ENCODE measurements around the gene ZNF214. TPM values are rescaled to one million over a fixed set of nuclear protein-coding genes. Genes with fewer than 3 reads are reported as not detected.
"Not testable (repeated sequence)": the region's sequence is repeated elsewhere in the genome, so short reads cannot be mapped to it uniquely, and the experiment has no call there.

Gene ZNF214
- total and polyA plus RNA-seq, 2 experiments from 2014 or later, result 3.4 to 5.0 TPM

DNA sequence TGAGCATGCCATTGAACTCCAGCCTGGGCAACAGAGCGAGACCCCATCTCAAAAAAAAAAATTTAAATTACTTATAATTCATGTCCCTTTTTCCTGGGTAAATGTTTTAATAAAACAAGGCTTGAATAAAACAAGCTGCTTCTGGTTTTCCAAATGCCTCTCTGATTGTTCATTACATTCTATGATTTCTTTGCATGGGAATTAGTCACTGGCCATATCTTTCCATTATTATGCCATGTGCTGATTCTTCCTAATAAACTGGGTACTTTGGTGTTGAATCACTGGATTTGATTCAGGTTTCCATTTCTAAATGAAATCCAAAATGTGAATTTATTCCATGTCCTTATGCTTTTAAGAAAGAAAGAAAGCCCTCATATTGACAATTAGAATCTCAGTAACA lies 51.3 kb downstream of the ZNF214 start:
- no peaks in the 10 kb centered on the region for H3K9me2 ChIP-seq (replicated peaks; ENCODE audit: insufficient read depth)
- DNase-seq (ENCODE audit: low spot score), result no peak
- no peaks in the 10 kb centered on the region for H3K4me1 ChIP-seq (ENCODE audit: insufficient read depth)
- no peaks in the 10 kb centered on the region for H3K79me2 ChIP-seq
- no peaks in the 10 kb centered on the region for H3K36me3 ChIP-seq (replicated peaks; ENCODE audit: insufficient read depth, low read depth)
- no peak overlapping the region for H3K4me3 ChIP-seq
- H3K27ac ChIP-seq, result no peak overlapping the region
- H2AFZ ChIP-seq, result no peak overlapping the region
- no peaks in the 10 kb centered on the region for H3K9me3 ChIP-seq (ENCODE audit: low read depth)
- H3K27me3 ChIP-seq, result no peaks in the 10 kb centered on the region
- TF ChIP-seq EZH2 (IDR thresholded peaks at IDR 0.05; ENCODE audit: borderline replicate concordance) (no peak), EZH2phosphoT487 (IDR thresholded peaks at IDR 0.05; ENCODE audit: low read depth, severe bottlenecking, unreplicated experiment) (no peak)
- TF ChIP-seq, protein P1, sequence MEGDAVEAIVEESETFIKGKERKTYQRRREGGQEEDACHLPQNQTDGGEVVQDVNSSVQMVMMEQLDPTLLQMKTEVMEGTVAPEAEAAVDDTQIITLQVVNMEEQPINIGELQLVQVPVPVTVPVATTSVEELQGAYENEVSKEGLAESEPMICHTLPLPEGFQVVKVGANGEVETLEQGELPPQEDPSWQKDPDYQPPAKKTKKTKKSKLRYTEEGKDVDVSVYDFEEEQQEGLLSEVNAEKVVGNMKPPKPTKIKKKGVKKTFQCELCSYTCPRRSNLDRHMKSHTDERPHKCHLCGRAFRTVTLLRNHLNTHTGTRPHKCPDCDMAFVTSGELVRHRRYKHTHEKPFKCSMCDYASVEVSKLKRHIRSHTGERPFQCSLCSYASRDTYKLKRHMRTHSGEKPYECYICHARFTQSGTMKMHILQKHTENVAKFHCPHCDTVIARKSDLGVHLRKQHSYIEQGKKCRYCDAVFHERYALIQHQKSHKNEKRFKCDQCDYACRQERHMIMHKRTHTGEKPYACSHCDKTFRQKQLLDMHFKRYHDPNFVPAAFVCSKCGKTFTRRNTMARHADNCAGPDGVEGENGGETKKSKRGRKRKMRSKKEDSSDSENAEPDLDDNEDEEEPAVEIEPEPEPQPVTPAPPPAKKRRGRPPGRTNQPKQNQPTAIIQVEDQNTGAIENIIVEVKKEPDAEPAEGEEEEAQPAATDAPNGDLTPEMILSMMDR (IDR thresholded peaks at IDR 0.05; ENCODE audit: poor library complexity), result no peak
- H3K4me2 ChIP-seq, result no peak overlapping the region
- H4K20me1 ChIP-seq (ENCODE audit: insufficient read depth, poor library complexity, severe bottlenecking), result no peaks in the 10 kb centered on the region
- 100% methylated on average over 1 of the region's 1 CpG for WGBS (ENCODE audit: low lambda C conversion rate, missing lambda C conversion rate)

DNA sequence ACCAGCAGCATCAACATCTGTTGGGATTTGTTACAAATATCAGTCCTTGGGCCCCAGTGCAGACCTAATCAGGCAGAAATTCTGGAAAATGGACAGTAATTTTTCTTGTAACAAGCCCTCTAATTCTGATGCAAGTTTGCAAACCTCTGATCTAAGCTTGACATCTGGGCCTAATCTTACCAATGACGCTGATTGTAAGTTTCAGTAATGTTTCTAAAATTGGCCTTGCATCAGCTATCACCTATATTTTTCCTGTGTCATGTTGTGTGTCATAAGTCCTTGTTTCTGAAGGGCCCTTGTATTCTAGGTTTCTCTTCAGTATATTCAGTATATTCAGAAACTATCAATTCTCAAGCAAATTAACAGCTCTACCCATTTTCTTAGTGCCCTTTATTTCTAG lies 57.5 kb downstream of the ZNF214 start:
- no peak overlapping the region for H3K4me3 ChIP-seq
- H3K4me2 ChIP-seq, result no peak overlapping the region
- no peak overlapping the region for H2AFZ ChIP-seq
- no peaks in the 10 kb centered on the region for H3K27me3 ChIP-seq
- H3K36me3 ChIP-seq (replicated peaks; ENCODE audit: insufficient read depth, low read depth), result no peaks in the 10 kb centered on the region
- H3K27ac ChIP-seq, result no peak overlapping the region
- DNase-seq (ENCODE audit: low spot score), result no peak
- H3K4me1 ChIP-seq (ENCODE audit: insufficient read depth), result no peaks in the 10 kb centered on the region
- H4K20me1 ChIP-seq (ENCODE audit: insufficient read depth, poor library complexity, severe bottlenecking), result no peaks in the 10 kb centered on the region
- no peaks in the 10 kb centered on the region for H3K9me3 ChIP-seq (ENCODE audit: low read depth)
- TF ChIP-seq EZH2 (IDR thresholded peaks at IDR 0.05; ENCODE audit: borderline replicate concordance) (no peak), EZH2phosphoT487 (IDR thresholded peaks at IDR 0.05; ENCODE audit: low read depth, severe bottlenecking, unreplicated experiment) (no peak)
- TF ChIP-seq, protein P1 (IDR thresholded peaks at IDR 0.05; ENCODE audit: poor library complexity), result no peak
- no peaks in the 10 kb centered on the region for H3K79me2 ChIP-seq
- WGBS (ENCODE audit: low lambda C conversion rate, missing lambda C conversion rate), result 88% methylated on average over 1 of the region's 1 CpG
- H3K9me2 ChIP-seq (replicated peaks; ENCODE audit: insufficient read depth), result no peaks in the 10 kb centered on the region

DNA sequence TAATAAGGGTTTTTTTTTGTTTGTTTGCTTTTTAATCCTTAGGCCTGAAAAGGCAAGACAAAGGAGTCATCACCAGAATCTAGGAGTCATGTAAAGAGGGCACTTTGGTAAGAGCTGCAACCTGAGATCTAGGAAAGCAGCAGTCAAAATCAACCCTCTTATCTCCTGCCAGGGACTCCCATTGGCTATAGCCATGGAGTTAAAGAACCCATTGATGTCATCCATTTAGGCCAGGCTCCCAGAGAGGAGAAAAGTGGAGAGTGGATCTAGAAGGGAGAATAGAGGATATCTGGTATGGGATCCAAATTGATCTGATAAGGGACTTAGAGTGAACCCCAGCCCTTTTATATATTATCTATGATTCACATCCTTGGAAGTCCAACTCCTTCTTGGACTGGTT lies 58.0 kb downstream of the ZNF214 start:
- H3K27me3 ChIP-seq, result no peaks in the 10 kb centered on the region
- no peak for TF ChIP-seq EZH2phosphoT487 (IDR thresholded peaks at IDR 0.05; ENCODE audit: low read depth, severe bottlenecking, unreplicated experiment)
- no peak for TF ChIP-seq EZH2 (IDR thresholded peaks at IDR 0.05; ENCODE audit: borderline replicate concordance)
- TF ChIP-seq, protein P1 (IDR thresholded peaks at IDR 0.05; ENCODE audit: poor library complexity), result no peak
- no peaks in the 10 kb centered on the region for H3K36me3 ChIP-seq (replicated peaks; ENCODE audit: insufficient read depth, low read depth)
- H3K27ac ChIP-seq, result no peak overlapping the region
- no peaks in the 10 kb centered on the region for H3K9me3 ChIP-seq (ENCODE audit: low read depth)
- DNase-seq (ENCODE audit: low spot score), result no peak
- H4K20me1 ChIP-seq (ENCODE audit: insufficient read depth, poor library complexity, severe bottlenecking), result no peaks in the 10 kb centered on the region
- no peaks in the 10 kb centered on the region for H3K4me1 ChIP-seq (ENCODE audit: insufficient read depth)
- H2AFZ ChIP-seq, result no peak overlapping the region
- no peaks in the 10 kb centered on the region for H3K79me2 ChIP-seq
- no peak overlapping the region for H3K4me3 ChIP-seq
- no peak overlapping the region for H3K4me2 ChIP-seq
- no peaks in the 10 kb centered on the region for H3K9me2 ChIP-seq (replicated peaks; ENCODE audit: insufficient read depth)

DNA sequence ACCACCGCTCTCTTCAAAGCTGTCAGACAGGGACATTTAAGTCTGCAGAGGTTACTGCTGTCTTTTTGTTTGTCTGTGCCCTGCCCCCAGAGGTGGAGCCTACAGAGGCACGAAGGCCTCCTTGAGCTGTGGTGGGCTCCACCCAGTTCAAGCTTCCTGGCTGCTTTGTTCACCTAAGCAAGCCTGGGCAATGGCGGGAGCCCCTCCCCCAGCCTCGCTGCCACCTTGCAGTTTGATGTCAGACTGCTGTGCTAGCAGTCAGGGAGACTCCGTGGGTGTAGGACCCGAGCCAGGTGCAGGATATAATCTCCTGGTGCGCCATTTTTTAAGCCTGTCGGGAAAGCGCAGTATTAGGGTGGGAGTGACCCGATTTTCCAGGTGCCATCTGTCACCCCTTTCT lies 65.9 kb downstream of the ZNF214 start:
- not testable (repeated sequence) for H4K20me1 ChIP-seq (ENCODE audit: insufficient read depth, poor library complexity, severe bottlenecking); H3K4me3 ChIP-seq; H3K27ac ChIP-seq; DNase-seq (ENCODE audit: low spot score); H3K27me3 ChIP-seq; H3K9me2 ChIP-seq (replicated peaks; ENCODE audit: insufficient read depth); H2AFZ ChIP-seq; H3K4me2 ChIP-seq; H3K9me3 ChIP-seq (ENCODE audit: low read depth); H3K79me2 ChIP-seq; H3K4me1 ChIP-seq (ENCODE audit: insufficient read depth); H3K36me3 ChIP-seq (replicated peaks; ENCODE audit: insufficient read depth, low read depth)
- WGBS (ENCODE audit: low lambda C conversion rate, missing lambda C conversion rate), result 97% methylated on average over 9 of the region's 10 CpGs

Other genes starting within 250 kb of the ZNF214 start
- 0.12 and 0.27 TPM in 2 replicates for gene OR2AG2, start 248.4 kb downstream of the ZNF214 start, total RNA-seq
- not detected in 2 replicates for gene OR2AG2, start 248.4 kb downstream of the ZNF214 start, polyA plus RNA-seq
- gene OR2AG1, start 237.3 kb downstream of the ZNF214 start, total RNA-seq, result 0.83 TPM in 1 of 2 replicates, not detected in the other
- not detected in 2 replicates for gene OR2AG1, start 237.3 kb downstream of the ZNF214 start, polyA plus RNA-seq
- gene OR6A2, start 220.7 kb downstream of the ZNF214 start, total RNA-seq, result 0.08 and 0.20 TPM in 2 replicates
- not detected in 2 replicates for gene OR6A2, start 220.7 kb downstream of the ZNF214 start, polyA plus RNA-seq
- not detected in 2 replicates for gene OR10A5, start 174.7 kb downstream of the ZNF214 start, total RNA-seq
- not detected in 2 replicates for gene OR10A5, start 174.7 kb downstream of the ZNF214 start, polyA plus RNA-seq
- not detected in 2 replicates for gene OR10A2, start 157.3 kb downstream of the ZNF214 start, total RNA-seq
- gene OR10A2, start 157.3 kb downstream of the ZNF214 start, polyA plus RNA-seq, result 0.04 and 0.12 TPM in 2 replicates
- gene OR10A4, start 143.7 kb downstream of the ZNF214 start, total RNA-seq, result not detected in 2 replicates
- gene OR10A4, start 143.7 kb downstream of the ZNF214 start, polyA plus RNA-seq, result not detected in 2 replicates
- gene OR2D2, start 127.8 kb downstream of the ZNF214 start, total RNA-seq, result 0.24 and 0.30 TPM in 2 replicates
- not detected in 2 replicates for gene OR2D2, start 127.8 kb downstream of the ZNF214 start, polyA plus RNA-seq
- not detected in 2 replicates for gene OR2D3, start 99.3 kb downstream of the ZNF214 start, total RNA-seq
- 0.15 TPM in 1 of 2 replicates, not detected in the other for gene OR2D3, start 99.3 kb downstream of the ZNF214 start, polyA plus RNA-seq
- 3.3 and 3.6 TPM in 2 replicates for gene ZNF215, start 93.9 kb downstream of the ZNF214 start, total RNA-seq
- 1.2 and 2.0 TPM in 2 replicates for gene ZNF215, start 93.9 kb downstream of the ZNF214 start, polyA plus RNA-seq
- 0.24 and 0.40 TPM in 2 replicates for gene NLRP14, start 133 bp upstream of the ZNF214 start, total RNA-seq
- not detected in 2 replicates for gene NLRP14, start 133 bp upstream of the ZNF214 start, polyA plus RNA-seq
- 0.30 TPM in 1 of 2 replicates, not detected in the other for gene RBMXL2, start 68.7 kb upstream of the ZNF214 start, total RNA-seq
- 0.35 TPM in 1 of 2 replicates, not detected in the other for gene RBMXL2, start 68.7 kb upstream of the ZNF214 start, polyA plus RNA-seq
- 0.84 and 1.3 TPM in 2 replicates for gene SYT9, start 231.6 kb upstream of the ZNF214 start, total RNA-seq
- 0.22 TPM in 1 of 2 replicates, not detected in the other for gene SYT9, start 231.6 kb upstream of the ZNF214 start, polyA plus RNA-seq

Data from hepatocyte (in vitro differentiated cells).